Mucosa of descending colon (tissue), 3 donors: Measurements from ENCODE around the gene DCAF17. TPM values are rescaled to one million over a fixed set of nuclear protein-coding genes. Genes with fewer than 3 reads are reported as not detected.

Source experiments
- ATAC-seq: fragments of 200-7000 bp; cut with Tn5 transposase; one replicate; pipeline ENCODE4 v1.9.1; 2020; ENCODE audit warnings: mild to moderate bottlenecking, moderate library complexity
- DNase-seq, 3 donors: peaks; one replicate each; pipeline ENCODE4 v3.0.0-alpha.2; 2020
- H3K36me3 ChIP-seq: fragments of 200-600 bp; one replicate; pipeline ENCODE4 v1.8.0; 2021; ENCODE audit warnings: low read depth, mild to moderate bottlenecking
- H3K4me1 ChIP-seq: fragments of 200-600 bp; one replicate; pipeline ENCODE4 v1.8.0; 2021; ENCODE audit warnings: low read depth, mild to moderate bottlenecking
- H3K4me3 ChIP-seq: fragments of 200-600 bp; one replicate; pipeline ENCODE4 v1.8.0; 2021; ENCODE audit warnings: mild to moderate bottlenecking
- H3K9me3 ChIP-seq: fragments of 200-600 bp; one replicate; pipeline ENCODE4 v1.8.0; 2021; ENCODE audit warnings: mild to moderate bottlenecking
- CTCF ChIP-seq: fragments of 200-600 bp; IDR thresholded peaks from one replicate; pipeline ENCODE4 v1.8.0; 2022; ENCODE audit warnings: antibody characterized with exemption, mild to moderate bottlenecking
- intact Hi-C, 2 donors: fragments of 100-400 bp; cut with DNase I in 1 of 2; cut with micrococcal nuclease in 1 of 2; formaldehyde crosslinking; loops; one replicate each; pipeline versions ENCODE4 v1.11.0 to v1.11.1; 2022; cut with DNase I, micrococcal nuclease
- total RNA-seq, 3 donors: library from RNA; stranded (reverse); fragmentation: NEBNext Ultra II Directional in 2 of 3; extraction: Animal tissue kit (Norgen Biotek cat#: 25700) in 2 of 3; gene quantifications; one replicate each; pipeline versions ENCODE4 v1.2.1 to v1.2.4, GENCODE V29; 2021 to 2023
- donor health status: DM: no; HTN: no; CAD: no; lungs with moderate emphysema.
- donor health status: DM: no; HTN: no; CAD: no.
- donor health status: DM: no; HTN: yes; CAD: no.

Gene DCAF17
- total RNA-seq, 3 donors from 2014 or later, result 12.0 to 21.5 (median 14.2) TPM

GRCh38 chr2:171512014-171512413, 78.0 kb downstream of the DCAF17 start:
- ATAC-seq, result no peak
- TF ChIP-seq CTCF, result no peak
- DNase-seq, result no peak
- intact Hi-C loops, result no loop called here
- Histone ChIP-seq H3K4me3 (no peak overlapping the region), H3K36me3 (no peaks in the 10 kb centered on the region), H3K4me1 (no peaks in the 10 kb centered on the region), H3K9me3 (no peaks in the 10 kb centered on the region)

- no peak overlapping the region for H3K4me3 ChIP-seq
- ATAC-seq, result no peak
Measured at GRCh38 chr2:171512683-171513195, 78.7 kb downstream of the DCAF17 start.

GRCh38 chr2:171513719-171514160, 79.7 kb downstream of the DCAF17 start:
- ATAC-seq (no peak), DNase-seq (no peak)
- no peak for TF ChIP-seq CTCF
- H3K4me1 ChIP-seq, result no peaks in the 10 kb centered on the region
- intact Hi-C loops, result no loop called here
- H3K9me3 ChIP-seq, result no peaks in the 10 kb centered on the region
- no peaks in the 10 kb centered on the region for H3K36me3 ChIP-seq
- H3K4me3 ChIP-seq, result no peak overlapping the region

More at GRCh38 chr2:171512683-171513195, 78.7 kb downstream of the DCAF17 start:
- no peak for TF ChIP-seq CTCF
- intact Hi-C loops, result no loop called here
- no peaks in the 10 kb centered on the region for H3K9me3 ChIP-seq
- no peaks in the 10 kb centered on the region for H3K4me1 ChIP-seq
- no peaks in the 10 kb centered on the region for H3K36me3 ChIP-seq
- DNase-seq, result no peak

- no peaks in the 10 kb centered on the region for H3K4me1 ChIP-seq
- DNase-seq (no peak), ATAC-seq (no peak)
- intact Hi-C loops, result no loop called here
- H3K36me3 ChIP-seq, result no peaks in the 10 kb centered on the region
- no peak overlapping the region for H3K4me3 ChIP-seq
- TF ChIP-seq CTCF, result no peak
- H3K9me3 ChIP-seq, result no peaks in the 10 kb centered on the region
Measured at GRCh38 chr2:171514908-171515582, 81.0 kb downstream of the DCAF17 start.

- DNase-seq, result no peak
- no peaks in the 10 kb centered on the region for H3K36me3 ChIP-seq
- H3K4me1 ChIP-seq, result no peaks in the 10 kb centered on the region
- no peak for TF ChIP-seq CTCF
- no peak overlapping the region for H3K4me3 ChIP-seq
- intact Hi-C loops, result no loop called here
- H3K9me3 ChIP-seq, result no peaks in the 10 kb centered on the region
- peak; percentile 56 for ATAC-seq
Measured at GRCh38 chr2:171515672-171516298, 81.8 kb downstream of the DCAF17 start.
